Loucy (cell line): ENCODE data around the gene NIP7.

ENCODE experiments used
- H2AFZ ChIP-seq: fragments of 200-600 bp; sonication (generic); 2 replicates; pipeline ENCODE4 v1.6.0; 2016; ENCODE audit warnings: antibody characterized with exemption, mild to moderate bottlenecking, low read length, moderate library complexity
- H3F3A ChIP-seq: fragments of 200-600 bp; 2 replicates; pipeline ENCODE4 v1.6.0; 2016; ENCODE audit warnings: antibody characterized with exemption, low read depth, mild to moderate bottlenecking
- H3K27me3 ChIP-seq: fragments of 200-600 bp; sonication (generic); 2 replicates; pipeline ENCODE4 v1.6.1; 2014; ENCODE audit warnings: low read length, mild to moderate bottlenecking; ENCODE audit not compliant: insufficient read depth, poor library complexity, severe bottlenecking
- H3K36me3 ChIP-seq: fragments of 200-600 bp; sonication (generic); 2 replicates; pipeline ENCODE4 v1.6.1; 2016; ENCODE audit warnings: low read length; ENCODE audit not compliant: insufficient read depth
- H3K4me1 ChIP-seq: fragments of 200-600 bp; sonication (generic); 2 replicates; pipeline ENCODE4 v1.5.1; 2014; ENCODE audit warnings: low read length, mild to moderate bottlenecking; ENCODE audit not compliant: insufficient read depth, poor library complexity, severe bottlenecking
- H3K4me2 ChIP-seq: fragments of 200-600 bp; sonication (generic); 2 replicates; pipeline ENCODE4 v1.6.0; 2014; ENCODE audit warnings: antibody characterized with exemption, low read length, low read depth, mild to moderate bottlenecking; ENCODE audit not compliant: poor library complexity, severe bottlenecking
- H3K4me3 ChIP-seq: fragments of 200-600 bp; sonication (generic); 2 replicates; pipeline ENCODE4 v1.5.1; 2014; ENCODE audit warnings: low read length, mild to moderate bottlenecking, mixed read lengths; ENCODE audit not compliant: poor library complexity, severe bottlenecking
- H3K79me2 ChIP-seq: fragments of 200-600 bp; sonication (generic); 2 replicates; pipeline ENCODE4 v1.6.1; 2014; ENCODE audit warnings: low read length; ENCODE audit not compliant: insufficient read depth
- H3K9ac ChIP-seq: fragments of 200-600 bp; sonication (generic); 2 replicates; pipeline ENCODE4 v1.6.0; 2014; ENCODE audit warnings: mild to moderate bottlenecking, low read depth, low read length, moderate library complexity; ENCODE audit not compliant: poor library complexity, severe bottlenecking
- H3K9me2 ChIP-seq: fragments of 200-600 bp; sonication (generic); replicated peaks from 2 replicates; pipeline ENCODE4 v1.6.1; 2016; ENCODE audit warnings: low read depth, low read length, mixed read lengths
- H3K9me3 ChIP-seq: fragments of 200-600 bp; sonication (generic); 2 replicates; pipeline ENCODE4 v1.6.1; 2014; ENCODE audit warnings: mild to moderate bottlenecking, antibody characterized with exemption, low read length, low read depth; ENCODE audit not compliant: insufficient read depth
- H4K20me1 ChIP-seq: fragments of 200-600 bp; sonication (generic); 2 replicates; pipeline ENCODE4 v1.6.0; 2014; ENCODE audit warnings: antibody characterized with exemption, low read length, mild to moderate bottlenecking; ENCODE audit not compliant: insufficient read depth, poor library complexity, severe bottlenecking
- CTCF ChIP-seq: fragments of 200-600 bp; sonication (generic); conservative IDR thresholded peaks from 2 replicates; pipeline ENCODE4 v1.5.1; 2014; ENCODE audit warnings: mild to moderate bottlenecking, antibody characterized with exemption, low read length
- EZH2phosphoT487 ChIP-seq: fragments of 200-600 bp; IDR thresholded peaks from 2 replicates; pipeline ENCODE4 v1.6.1; 2018; ENCODE audit warnings: antibody characterized with exemption, mild to moderate bottlenecking, moderate library complexity, borderline replicate concordance

The NIP7 gene

GRCh38 chr16:69384974-69385373 is 45.4 kb downstream of the NIP7 start:
- Histone ChIP-seq H2AFZ (peak overlapping the region; percentile 56; the same call in 1 of the 2 replicates), H3K9me3 (no peaks in the 10 kb centered on the region), H3F3A (0 out of 2 replicates have a peak, but pooled peaks cover 3% of the 10 kb centered on the region), H3K4me3 (peak overlapping the region; percentile 79), H3K36me3 (peaks cover 4% of the 10 kb centered on the region; the same call in 1 of the 2 replicates), H3K9ac (peak overlapping the region; percentile 83), H3K9me2 (no peaks in the 10 kb centered on the region), H3K4me2 (peak overlapping the region; percentile 93), H4K20me1 (peaks cover 31% of the 10 kb centered on the region), H3K79me2 (peaks cover 62% of the 10 kb centered on the region), H3K4me1 (peaks cover 33% of the 10 kb centered on the region), H3K27me3 (no peaks in the 10 kb centered on the region)
- no peak for TF ChIP-seq CTCF
- TF ChIP-seq EZH2phosphoT487: no peak

GRCh38 chr16:69386596-69386995 is 47.0 kb downstream of the NIP7 start:
- Histone ChIP-seq H2AFZ (peak overlapping the region; percentile 99), H3K4me2 (peak overlapping the region; percentile 64)

More at GRCh38 chr16:69386596-69386995, 47.0 kb downstream of the NIP7 start:
- Histone ChIP-seq H3K9me3 (no peaks in the 10 kb centered on the region), H3K27me3 (no peaks in the 10 kb centered on the region), H3K4me1 (peaks cover 33% of the 10 kb centered on the region), H3K79me2 (peaks cover 52% of the 10 kb centered on the region), H4K20me1 (peaks cover 31% of the 10 kb centered on the region), H3F3A (0 out of 2 replicates have a peak, but pooled peaks cover 3% of the 10 kb centered on the region), H3K4me3 (peak overlapping the region; percentile 79), H3K9ac (peak overlapping the region; percentile 83), H3K9me2 (no peaks in the 10 kb centered on the region), H3K36me3 (peaks cover 4% of the 10 kb centered on the region; the same call in 1 of the 2 replicates)
- no peak for TF ChIP-seq EZH2phosphoT487
- TF ChIP-seq CTCF: no peak
